Natural killer cell (primary cell): ENCODE measurements around the gene TTC16. TPM values are rescaled to one million over a fixed set of nuclear protein-coding genes. Genes with fewer than 3 reads are reported as not detected.
A peak's percentile ranks its signal among the peaks of the same experiment; 100 is the strongest.

ENCODE experiments used
- ATAC-seq, 3 donors: fragments of 150-1000 bp in 2 of 3; fragments of 200-7000 bp in 1 of 3; cut with Tn5 transposase; 1 replicate in 1 of 3; 2 replicates in 2 of 3; pipeline ENCODE4 v1.10.0; 2021; ENCODE audit warnings: mild to moderate bottlenecking in 2 of 3, moderate library complexity in 2 of 3
- DNase-seq, 2 donors: peaks; one replicate each; pipeline versions ENCODE4 v3.0.0 to v3.0.0-alpha.2; 2013 to 2021; ENCODE audit warnings: mixed read lengths in 1 of 2
- H3K27ac ChIP-seq: one replicate; pipeline ENCODE4 v1.5.1; 2013; ENCODE audit warnings: mild to moderate bottlenecking, low read length
- H3K27me3 ChIP-seq: one replicate; pipeline ENCODE4 v1.6.1; 2013; ENCODE audit warnings: low read length; ENCODE audit not compliant: control insufficient read depth, insufficient read depth
- H3K36me3 ChIP-seq: one replicate; pipeline ENCODE4 v1.6.1; 2013; ENCODE audit warnings: low read length; ENCODE audit not compliant: control insufficient read depth, insufficient read depth
- H3K4me1 ChIP-seq: one replicate; pipeline ENCODE4 v1.6.1; 2013; ENCODE audit warnings: low read length; ENCODE audit not compliant: control insufficient read depth, insufficient read depth
- H3K4me3 ChIP-seq: one replicate; pipeline ENCODE4 v1.5.1; 2013; ENCODE audit warnings: low read length
- H3K9me3 ChIP-seq: one replicate; pipeline ENCODE4 v1.6.1; 2013; ENCODE audit warnings: low read length; ENCODE audit not compliant: control insufficient read depth, insufficient read depth
- H3K27ac Mint-ChIP-seq, 2 donors: one replicate each; pipeline ENCODE4 v1.8.0; 2022; ENCODE audit warnings: mild to moderate bottlenecking in 2 of 2, mixed read lengths in 2 of 2, moderate library complexity in 1 of 2
- H3K27me3 Mint-ChIP-seq, 2 donors: one replicate each; pipeline ENCODE4 v1.8.0; 2022; ENCODE audit warnings: low read depth in 2 of 2, mixed read lengths in 2 of 2
- H3K36me3 Mint-ChIP-seq: one replicate; pipeline ENCODE4 v1.8.0; 2022; ENCODE audit warnings: mixed read lengths
- H3K4me1 Mint-ChIP-seq, 2 donors: one replicate each; pipeline ENCODE4 v1.8.0; 2022; ENCODE audit warnings: mixed read lengths in 2 of 2
- H3K4me3 Mint-ChIP-seq: one replicate; pipeline ENCODE4 v1.8.0; 2022; ENCODE audit warnings: mild to moderate bottlenecking, moderate library complexity, mixed read lengths
- H3K9me3 Mint-ChIP-seq, 2 donors: one replicate each; pipeline ENCODE4 v1.8.0; 2022; ENCODE audit warnings: mixed read lengths in 2 of 2
- WGBS: methylation state at CpG from one replicate; pipeline ENCODE4 v1.1.7; 2013; ENCODE audit warnings: missing lambda C conversion rate; ENCODE audit not compliant: insufficient coverage; 5-methylcytosine and 5-hydroxymethylcytosine counted together
- intact Hi-C: fragments of 100-400 bp; cut with micrococcal nuclease; formaldehyde crosslinking; loops from one replicate; pipeline ENCODE4 v1.14.2; 2022
- total RNA-seq, 4 donors: library from RNA; stranded (reverse); fragments of 120-200 nt in 1 of 4; gene quantifications; one replicate each; pipeline versions ENCODE4 v1.2.3 to v1.2.4, GENCODE V29; 2013 to 2022
- TF ChIP-seq, protein P1 (sequence below): fragments of 200-600 bp; IDR thresholded peaks from one replicate; pipeline ENCODE4 v1.8.0; 2022; ENCODE audit warnings: antibody characterized with exemption

TTC16 gene
- total RNA-seq, 3 donors from 2014 or later (not counting 1 experiment from before 2014, with no cell fraction given) = 15.5 to 23.0 (median 21.5) TPM

DNA sequence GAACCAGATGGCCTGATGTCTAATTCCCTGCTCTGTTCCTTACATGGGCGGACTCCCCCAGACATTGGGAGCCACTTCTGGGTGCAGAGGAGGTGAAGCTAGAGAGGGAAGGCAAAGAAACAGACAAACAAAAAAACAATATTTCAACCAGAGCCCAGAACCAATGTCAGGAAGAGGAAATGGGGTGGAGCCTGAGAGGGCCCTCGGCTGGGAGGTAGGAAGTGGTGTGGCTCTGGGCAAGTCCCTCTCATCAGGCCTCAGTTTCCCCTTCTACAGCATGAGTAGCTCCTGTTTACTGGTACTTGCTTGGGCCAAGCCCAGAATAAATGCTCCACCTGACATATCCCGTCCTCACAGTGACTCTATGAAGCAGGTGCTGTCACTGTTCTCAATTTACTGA lies 51.5 kb downstream of the TTC16 start:
- peaks cover 65% of the 10 kb centered on the region for H3K36me3 ChIP-seq
- no peaks in the 10 kb centered on the region for H3K36me3 Mint-ChIP-seq
- peak in 1 of 2 donors; percentile 61 for DNase-seq
- H3K9me3 ChIP-seq = no peaks in the 10 kb centered on the region
- intact Hi-C loops = no loop called here
- H3K4me3 ChIP-seq = no peak overlapping the region
- H3K27ac ChIP-seq = peak overlapping the region; percentile 51
- H3K4me3 Mint-ChIP-seq = peak overlapping the region; percentile 80
- no peaks in the 10 kb centered on the region for H3K9me3 Mint-ChIP-seq
- peak overlapping the region; percentile 95 to 99 for H3K27ac Mint-ChIP-seq
- 86% methylated on average over 1 of the region's 3 CpGs for WGBS
- no peaks in the 10 kb centered on the region for H3K27me3 ChIP-seq
- ATAC-seq = no peak
- no peaks in the 10 kb centered on the region for H3K27me3 Mint-ChIP-seq
- H3K4me1 Mint-ChIP-seq = peaks cover 78 to 85% of the 10 kb centered on the region in 2 donors
- TF ChIP-seq, protein P1, sequence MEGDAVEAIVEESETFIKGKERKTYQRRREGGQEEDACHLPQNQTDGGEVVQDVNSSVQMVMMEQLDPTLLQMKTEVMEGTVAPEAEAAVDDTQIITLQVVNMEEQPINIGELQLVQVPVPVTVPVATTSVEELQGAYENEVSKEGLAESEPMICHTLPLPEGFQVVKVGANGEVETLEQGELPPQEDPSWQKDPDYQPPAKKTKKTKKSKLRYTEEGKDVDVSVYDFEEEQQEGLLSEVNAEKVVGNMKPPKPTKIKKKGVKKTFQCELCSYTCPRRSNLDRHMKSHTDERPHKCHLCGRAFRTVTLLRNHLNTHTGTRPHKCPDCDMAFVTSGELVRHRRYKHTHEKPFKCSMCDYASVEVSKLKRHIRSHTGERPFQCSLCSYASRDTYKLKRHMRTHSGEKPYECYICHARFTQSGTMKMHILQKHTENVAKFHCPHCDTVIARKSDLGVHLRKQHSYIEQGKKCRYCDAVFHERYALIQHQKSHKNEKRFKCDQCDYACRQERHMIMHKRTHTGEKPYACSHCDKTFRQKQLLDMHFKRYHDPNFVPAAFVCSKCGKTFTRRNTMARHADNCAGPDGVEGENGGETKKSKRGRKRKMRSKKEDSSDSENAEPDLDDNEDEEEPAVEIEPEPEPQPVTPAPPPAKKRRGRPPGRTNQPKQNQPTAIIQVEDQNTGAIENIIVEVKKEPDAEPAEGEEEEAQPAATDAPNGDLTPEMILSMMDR = no peak
- peaks cover 78% of the 10 kb centered on the region for H3K4me1 ChIP-seq

DNA sequence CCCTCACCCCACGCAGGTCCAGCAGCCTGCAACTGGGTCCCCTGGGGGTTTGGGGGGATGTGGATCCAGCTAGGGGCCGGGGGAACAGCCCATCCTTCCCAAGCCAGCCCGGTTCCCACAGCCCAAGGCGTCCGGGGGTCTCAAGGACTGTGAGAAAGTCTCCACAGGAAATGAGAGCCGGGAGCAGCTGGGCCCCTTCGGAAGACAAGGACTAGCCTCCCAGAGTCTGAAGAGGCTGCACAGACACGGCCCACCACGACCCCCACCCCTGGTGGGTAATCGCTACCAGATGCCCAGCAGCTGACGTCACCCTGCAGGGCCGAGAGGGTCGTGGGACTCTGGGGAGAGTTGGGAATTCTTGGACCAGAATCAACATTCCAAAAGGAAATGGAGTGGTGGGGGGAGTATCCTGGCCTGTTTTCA lies 52.0 kb downstream of the TTC16 start:
- Mint-ChIP-seq H3K36me3 (no peaks in the 10 kb centered on the region), H3K4me3 (no peak overlapping the region), H3K27ac (peak overlapping the region; percentile 95 to 99), H3K27me3 (no peaks in the 10 kb centered on the region), H3K4me1 (peaks cover 73 to 80% of the 10 kb centered on the region in 2 donors), H3K9me3 (no peaks in the 10 kb centered on the region)
- 81% methylated on average over 12 of the region's 13 CpGs for WGBS
- TF ChIP-seq, protein P1 = no peak
- no peaks in the 10 kb centered on the region for H3K27me3 ChIP-seq
- ATAC-seq (no peak), DNase-seq (no peak)
- no peak overlapping the region for H3K4me3 ChIP-seq
- H3K4me1 ChIP-seq = peaks cover 73% of the 10 kb centered on the region
- H3K9me3 ChIP-seq = no peaks in the 10 kb centered on the region
- H3K27ac ChIP-seq = peak overlapping the region; percentile 51
- peaks cover 66% of the 10 kb centered on the region for H3K36me3 ChIP-seq
- intact Hi-C loops = no loop called here

DNA sequence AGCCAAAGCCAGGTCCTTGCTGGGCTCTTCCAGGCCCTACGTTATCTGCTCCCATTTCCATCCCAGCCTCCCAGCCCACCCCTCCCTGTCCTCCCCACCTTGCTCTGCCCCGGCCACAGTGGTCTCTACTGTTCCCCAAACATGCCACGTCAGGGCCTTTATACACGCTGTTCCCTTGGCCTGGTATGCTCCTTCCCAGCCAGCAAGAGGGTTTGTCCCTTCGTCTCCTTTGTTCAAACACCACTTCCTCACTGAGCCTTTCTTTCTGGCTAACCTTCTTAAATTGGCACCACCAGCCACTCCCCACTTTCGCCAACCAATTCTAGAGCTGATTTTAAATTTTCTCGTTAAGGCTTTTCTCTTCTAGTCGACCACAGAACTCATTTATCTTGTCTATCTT lies 52.8 kb downstream of the TTC16 start:
- Mint-ChIP-seq H3K27ac (peak overlapping the region; percentile 95 to 99), H3K27me3 (no peaks in the 10 kb centered on the region), H3K36me3 (no peaks in the 10 kb centered on the region), H3K4me1 (peaks cover 65 to 73% of the 10 kb centered on the region in 2 donors), H3K4me3 (peak overlapping the region; percentile 47), H3K9me3 (no peaks in the 10 kb centered on the region)
- Histone ChIP-seq H3K9me3 (no peaks in the 10 kb centered on the region), H3K4me1 (peaks cover 72% of the 10 kb centered on the region), H3K36me3 (peaks cover 68% of the 10 kb centered on the region), H3K27me3 (no peaks in the 10 kb centered on the region), H3K27ac (peak overlapping the region; percentile 51), H3K4me3 (no peak overlapping the region)
- no peak for ATAC-seq
- no peak for DNase-seq
- TF ChIP-seq, protein P1 = no peak
- WGBS = 67% methylated on average over 8 of the region's 8 CpGs
- intact Hi-C loops = no loop called here

DNA sequence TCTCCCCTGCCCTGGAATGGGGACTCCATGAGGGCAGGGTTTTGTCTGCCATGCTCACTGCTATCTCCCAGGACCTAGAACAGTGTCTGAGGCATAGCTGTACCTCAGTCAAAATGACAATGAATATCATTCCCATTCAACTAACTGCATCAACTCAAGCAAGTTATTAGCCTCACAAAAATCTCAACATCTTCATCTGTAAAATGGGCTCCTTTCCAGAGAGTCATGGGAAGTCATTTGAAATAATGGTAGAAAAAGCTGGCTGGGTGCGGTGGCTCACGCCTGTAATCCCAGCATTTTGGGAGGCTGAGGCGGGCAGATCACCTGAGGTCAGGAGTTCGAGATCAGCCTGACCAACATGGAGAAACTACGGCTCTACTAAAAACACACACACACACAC lies 53.2 kb downstream of the TTC16 start:
- intact Hi-C loops = no loop called here
- 87% methylated on average over 5 of the region's 5 CpGs for WGBS
- H3K27ac Mint-ChIP-seq = peak overlapping the region; percentile 95 to 99
- peaks cover 72% of the 10 kb centered on the region for H3K4me1 ChIP-seq
- H3K4me3 Mint-ChIP-seq = peak overlapping the region; percentile 47
- H3K36me3 ChIP-seq = peaks cover 68% of the 10 kb centered on the region
- H3K36me3 Mint-ChIP-seq = no peaks in the 10 kb centered on the region
- H3K27ac ChIP-seq = peak overlapping the region; percentile 33
- no peaks in the 10 kb centered on the region for H3K9me3 Mint-ChIP-seq
- H3K4me1 Mint-ChIP-seq = peaks cover 64 to 73% of the 10 kb centered on the region in 2 donors
- TF ChIP-seq, protein P1 = no peak
- DNase-seq (no peak), ATAC-seq (no peak)
- no peaks in the 10 kb centered on the region for H3K9me3 ChIP-seq
- H3K27me3 Mint-ChIP-seq = no peaks in the 10 kb centered on the region
- H3K4me3 ChIP-seq = no peak overlapping the region
- H3K27me3 ChIP-seq = no peaks in the 10 kb centered on the region
